ENCODE measurements around the gene GP1BB.
A peak's percentile ranks its signal among the peaks of the same experiment; 100 is the strongest.
"Not testable (repeated sequence)": the region's sequence is repeated elsewhere in the genome, so short reads cannot be mapped to it uniquely, and the experiment has no call there.

The GP1BB gene

GRCh38 chr22:19691721-19692341 is 31.5 kb upstream of the GP1BB start:
- DNase-seq, result no peak
- peaks cover 0 to 13% (median 5%) of the 10 kb centered on the region in 4 donors for H3K4me1 ChIP-seq
- H3K4me3 ChIP-seq, result peak overlapping the region in 1 of 2 donors; percentile 24
- no peak for TF ChIP-seq CTCF (IDR thresholded peaks at IDR 0.05)
- peaks cover 0 to 5% of the 10 kb centered on the region in 2 donors for H3K27me3 ChIP-seq
- H3K36me3 ChIP-seq, result no peaks in the 10 kb centered on the region
- H3K9me3 ChIP-seq, result no peaks in the 10 kb centered on the region
- intact Hi-C loops (cut with DNase I; ENCODE audit: low total_unique reads), result no loop called here
- peak overlapping the region in 1 of 2 donors; percentile 9 for H3K27ac ChIP-seq

GRCh38 chr22:19693581-19693980 is 29.8 kb upstream of the GP1BB start:
- no peak overlapping the region for H3K4me3 ChIP-seq
- TF ChIP-seq CTCF (IDR thresholded peaks at IDR 0.05), result no peak
- DNase-seq, result no peak

GRCh38 chr22:19693981-19694670 is 29.2 kb upstream of the GP1BB start:
- Histone ChIP-seq H3K4me3 (no peak overlapping the region), H3K36me3 (no peaks in the 10 kb centered on the region), H3K9me3 (no peaks in the 10 kb centered on the region), H3K4me1 (peaks cover 0 to 13% (median 5%) of the 10 kb centered on the region in 4 donors), H3K27me3 (peaks cover 0 to 5% of the 10 kb centered on the region in 2 donors), H3K27ac (no peak overlapping the region)
- DNase-seq, result peak in 1 of 2 donors; percentile 31
- TF ChIP-seq CTCF (IDR thresholded peaks at IDR 0.05), result no peak
- intact Hi-C loops (cut with DNase I; ENCODE audit: low total_unique reads), result no loop called here

More at GRCh38 chr22:19693581-19693980, 29.8 kb upstream of the GP1BB start:
- Histone ChIP-seq H3K9me3 (no peaks in the 10 kb centered on the region), H3K27ac (no peak overlapping the region), H3K4me1 (peaks cover 0 to 13% (median 5%) of the 10 kb centered on the region in 4 donors), H3K27me3 (peaks cover 0 to 5% of the 10 kb centered on the region in 2 donors), H3K36me3 (no peaks in the 10 kb centered on the region)
- intact Hi-C loops (cut with DNase I; ENCODE audit: low total_unique reads), result no loop called here

- H3K27me3 ChIP-seq, result peaks cover 0 to 5% of the 10 kb centered on the region in 2 donors
- H3K9me3 ChIP-seq, result no peaks in the 10 kb centered on the region
- H3K27ac ChIP-seq, result no peak overlapping the region
- peaks cover 0 to 13% (median 5%) of the 10 kb centered on the region in 4 donors for H3K4me1 ChIP-seq
- no peak for TF ChIP-seq CTCF (IDR thresholded peaks at IDR 0.05)
- DNase-seq, result no peak
- H3K4me3 ChIP-seq, result no peak overlapping the region
- H3K36me3 ChIP-seq, result no peaks in the 10 kb centered on the region
- intact Hi-C loops (cut with DNase I; ENCODE audit: low total_unique reads), result no loop called here
Observed at GRCh38 chr22:19694696-19695095, 28.6 kb upstream of the GP1BB start.

GRCh38 chr22:19696504-19697276 is 26.6 kb upstream of the GP1BB start:
- no peak overlapping the region for H3K27ac ChIP-seq
- H3K4me3 ChIP-seq, result no peak overlapping the region
- no peaks in the 10 kb centered on the region for H3K36me3 ChIP-seq
- peaks cover 0 to 5% of the 10 kb centered on the region in 2 donors for H3K27me3 ChIP-seq
- peaks cover 0 to 4% (median 2%) of the 10 kb centered on the region in 4 donors for H3K4me1 ChIP-seq
- no peak for TF ChIP-seq CTCF (IDR thresholded peaks at IDR 0.05)
- intact Hi-C loops (cut with DNase I; ENCODE audit: low total_unique reads), result no loop called here
- H3K9me3 ChIP-seq, result no peaks in the 10 kb centered on the region
- no peak for DNase-seq

- H3K27ac ChIP-seq; H3K27me3 ChIP-seq; H3K9me3 ChIP-seq; intact Hi-C loops (cut with DNase I; ENCODE audit: low total_unique reads); H3K36me3 ChIP-seq; H3K4me1 ChIP-seq; DNase-seq; H3K4me3 ChIP-seq: not testable (repeated sequence)
Observed at GRCh38 chr22:19697871-19698270, 25.5 kb upstream of the GP1BB start.
